8988T (cell line): ENCODE measurements around the gene CDKN1B.
"Not testable (repeated sequence)": the region's sequence is repeated elsewhere in the genome, so short reads cannot be mapped to it uniquely, and the experiment has no call there.

Experiments
- DNase-seq: peaks from one replicate; pipeline ENCODE4 v3.0.0; 2011

CDKN1B gene

GRCh38 chr12:12725086-12725955 is 8.2 kb downstream of the CDKN1B start:
- DNase-seq, result peak; percentile 66

DNA sequence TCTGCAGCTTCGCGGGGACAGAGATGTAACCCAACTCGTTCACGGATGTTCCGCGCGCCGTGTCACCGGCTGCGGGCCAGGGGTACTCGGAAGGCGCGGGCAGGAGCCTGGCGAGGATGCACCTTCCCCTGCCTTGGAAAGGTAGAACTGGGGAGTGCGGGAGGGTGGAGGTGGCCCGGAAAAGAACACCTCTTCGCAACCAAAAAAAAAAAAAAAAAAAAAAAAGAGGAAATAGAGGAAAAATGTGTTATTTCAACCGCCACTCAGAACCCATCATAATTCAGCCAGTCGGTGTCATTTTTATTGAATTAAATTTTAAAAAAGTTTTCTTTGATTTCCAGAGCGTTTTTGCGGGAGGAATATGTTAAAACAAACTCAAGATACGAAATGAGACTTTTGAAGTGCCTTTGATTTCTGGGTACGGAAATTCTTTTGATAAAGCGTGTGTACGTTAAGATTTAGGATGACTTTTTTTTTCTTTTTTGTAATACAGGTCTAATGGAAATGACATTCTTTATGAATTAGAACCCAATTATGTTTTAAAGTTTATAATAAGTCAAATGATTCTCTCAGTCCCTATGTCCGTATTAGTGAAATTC is 8.9 kb downstream of the CDKN1B start:
- no peak for DNase-seq

DNA sequence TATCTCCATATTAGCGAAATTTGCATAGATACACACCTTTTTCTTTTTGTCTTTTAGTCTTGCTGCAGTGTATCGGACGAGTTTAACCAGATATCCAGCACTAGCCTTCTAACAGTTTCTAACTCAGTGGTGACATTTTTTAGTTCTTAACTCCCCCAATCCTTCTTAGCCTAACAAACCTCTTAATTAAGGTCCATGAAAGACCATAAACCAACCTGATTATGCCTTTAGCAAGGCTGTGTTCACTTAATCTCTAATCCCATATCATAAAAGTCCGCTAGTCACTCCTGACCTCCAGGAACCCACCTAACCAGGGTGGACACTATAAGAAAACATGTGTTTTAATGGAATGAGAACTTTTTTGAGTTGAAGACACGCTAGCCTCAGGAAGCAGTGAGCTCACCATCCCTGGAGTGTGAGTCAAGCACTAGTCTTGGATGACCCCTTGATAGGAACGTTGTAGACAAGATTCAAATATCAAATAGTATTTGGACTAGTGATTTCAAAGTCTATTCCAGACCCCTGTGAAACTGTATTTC is 9.5 kb downstream of the CDKN1B start:
- no peak for DNase-seq

DNA sequence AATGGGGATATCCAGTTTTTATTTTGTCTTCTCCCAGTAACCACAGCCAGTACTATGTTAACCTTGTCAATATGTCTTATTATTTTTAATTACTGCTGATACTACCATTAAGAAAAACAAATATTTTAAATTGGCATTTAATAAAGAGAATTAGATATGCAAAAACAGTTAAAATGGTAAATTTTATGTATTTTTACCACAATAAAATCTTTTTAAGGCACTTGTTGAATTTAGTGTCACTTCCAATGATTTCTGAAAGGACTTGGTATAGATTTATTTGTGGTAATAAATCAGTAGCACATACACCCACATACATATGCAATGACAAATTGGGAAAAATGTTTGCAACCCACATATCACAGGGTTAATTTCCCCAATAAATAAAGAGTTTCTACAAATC is 14.0 kb downstream of the CDKN1B start:
- DNase-seq, result no peak

GRCh38 chr12:12731785-12732184 is 14.6 kb downstream of the CDKN1B start:
- DNase-seq, result no peak

- DNase-seq, result no peak
These were observed 15.9 kb downstream of the CDKN1B start for GRCh38 chr12:12733118-12733517.

DNA sequence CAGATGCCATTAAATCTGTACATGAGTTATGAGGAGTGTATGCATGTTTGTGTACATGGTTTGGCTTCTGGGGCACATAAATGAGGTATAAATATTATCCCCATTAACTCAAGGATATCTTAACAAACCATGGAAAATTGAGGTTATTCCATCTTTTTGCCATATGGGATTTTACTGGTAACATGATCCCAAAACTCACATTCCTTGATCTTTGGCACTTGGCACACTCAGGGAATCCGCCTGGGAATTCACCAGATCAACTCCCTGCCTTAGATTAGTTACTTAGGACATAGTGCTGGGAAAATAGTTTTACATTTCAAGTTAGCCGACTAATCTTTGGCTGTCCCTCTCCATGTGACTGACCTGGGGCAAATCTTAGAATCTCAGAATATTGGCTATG is 16.9 kb downstream of the CDKN1B start:
- no peak for DNase-seq

- no peak for DNase-seq
These were observed 17.4 kb downstream of the CDKN1B start for GRCh38 chr12:12734561-12735071.

GRCh38 chr12:12735301-12735700 is 18.1 kb downstream of the CDKN1B start:
- no peak for DNase-seq

- no peak for DNase-seq
These were observed 19.9 kb downstream of the CDKN1B start for GRCh38 chr12:12736759-12737676.

- DNase-seq, result not testable (repeated sequence)
These were observed 21.0 kb downstream of the CDKN1B start for GRCh38 chr12:12738152-12738551.

DNA sequence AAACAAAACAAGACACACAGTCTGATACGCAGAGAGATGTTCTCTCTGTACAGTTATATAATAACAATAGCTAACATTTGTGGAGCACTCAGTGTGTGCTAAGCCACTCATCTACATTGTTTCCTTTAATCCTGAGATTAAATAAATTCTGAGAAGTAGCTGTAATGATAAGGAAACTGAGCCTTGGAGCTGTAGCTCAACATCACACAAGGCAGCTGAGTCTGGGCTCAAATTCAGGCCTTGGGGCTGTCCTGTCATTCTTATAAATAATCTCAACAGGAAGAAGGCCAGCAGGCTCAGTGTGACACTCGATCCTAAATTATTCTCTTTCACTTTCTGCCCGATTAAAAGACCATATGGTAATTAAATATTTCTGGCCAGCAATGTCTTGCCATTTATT is 24.5 kb downstream of the CDKN1B start:
- DNase-seq, result no peak

DNA sequence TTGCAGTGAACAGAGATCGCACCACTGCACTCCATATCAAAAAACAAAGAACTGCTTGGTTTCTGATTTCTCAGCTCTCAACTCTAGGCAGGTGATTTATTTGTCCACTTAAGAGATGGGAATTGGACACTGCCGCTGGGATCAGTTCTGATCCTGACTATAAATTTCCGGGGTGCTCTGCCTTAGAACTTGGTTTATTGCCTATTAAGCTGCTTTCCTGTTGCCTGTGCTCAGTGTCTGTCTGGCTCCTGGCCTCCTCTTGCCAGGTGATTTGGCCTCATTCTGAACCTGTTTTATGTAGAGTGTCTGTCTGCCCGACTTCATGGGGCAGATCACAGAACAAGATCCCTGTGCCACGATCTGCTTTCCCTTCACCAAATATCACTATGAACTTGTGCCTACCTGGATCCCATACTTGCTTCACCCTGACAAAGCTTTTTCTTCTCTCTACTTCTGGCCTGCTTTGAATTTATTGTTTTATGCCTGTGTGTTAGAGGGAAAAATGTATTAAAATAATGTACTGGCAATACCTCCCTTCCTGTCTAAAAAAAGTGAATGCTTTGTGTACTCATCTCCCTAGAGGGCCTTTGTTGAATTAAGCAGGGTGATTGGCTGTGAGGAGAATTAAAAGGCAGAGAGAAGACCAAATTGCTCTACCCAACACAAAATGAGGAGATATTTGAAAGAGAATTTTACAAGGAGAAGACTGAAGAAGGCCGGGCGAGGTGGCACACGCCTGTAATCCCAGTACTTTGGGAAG is 27.6 kb downstream of the CDKN1B start:
- no peak for DNase-seq

GRCh38 chr12:12745576-12746211 is 28.5 kb downstream of the CDKN1B start:
- no peak for DNase-seq

DNA sequence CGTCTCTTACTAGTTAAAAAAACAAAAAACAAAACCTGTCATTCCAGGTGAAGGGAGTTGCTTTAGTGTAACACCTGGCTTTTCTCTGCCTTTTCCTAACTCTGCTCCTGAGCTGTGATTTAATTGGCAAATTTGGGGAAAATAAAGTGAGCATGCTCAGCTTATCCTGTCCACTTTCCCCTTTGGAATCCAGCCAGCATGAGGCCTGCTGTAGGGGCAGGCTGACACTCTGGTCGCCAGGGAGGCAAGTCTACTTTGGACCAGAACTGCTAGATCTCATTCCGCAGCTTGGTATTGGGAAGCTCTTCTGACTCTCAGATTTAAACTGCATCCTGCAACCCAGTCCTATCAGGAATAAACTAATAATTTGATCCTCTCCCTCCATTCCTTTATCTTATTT is 30.1 kb downstream of the CDKN1B start:
- no peak for DNase-seq

DNA sequence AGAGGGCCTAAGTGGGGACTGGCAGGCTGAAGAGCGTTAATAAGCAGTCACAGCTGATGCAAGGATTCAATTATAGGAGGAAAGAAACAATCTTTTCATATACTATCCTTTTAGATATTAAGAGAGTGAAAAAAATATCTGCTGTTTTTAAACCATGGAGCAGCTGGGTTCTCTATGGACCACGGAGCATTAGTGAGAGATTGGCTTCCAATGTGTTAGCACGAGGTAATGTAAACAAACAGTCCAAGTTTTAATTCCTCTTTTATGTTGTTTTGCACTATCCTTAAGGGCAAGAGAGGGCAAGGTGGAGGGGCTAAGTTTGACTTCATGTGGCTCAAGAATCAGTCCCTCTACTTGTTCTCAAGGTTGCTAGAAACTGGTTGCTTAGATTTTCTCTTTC is 30.9 kb downstream of the CDKN1B start:
- DNase-seq, result no peak

GRCh38 chr12:12749433-12749832 is 32.3 kb downstream of the CDKN1B start:
- no peak for DNase-seq

GRCh38 chr12:12755923-12756322 is 38.8 kb downstream of the CDKN1B start:
- no peak for DNase-seq

DNA sequence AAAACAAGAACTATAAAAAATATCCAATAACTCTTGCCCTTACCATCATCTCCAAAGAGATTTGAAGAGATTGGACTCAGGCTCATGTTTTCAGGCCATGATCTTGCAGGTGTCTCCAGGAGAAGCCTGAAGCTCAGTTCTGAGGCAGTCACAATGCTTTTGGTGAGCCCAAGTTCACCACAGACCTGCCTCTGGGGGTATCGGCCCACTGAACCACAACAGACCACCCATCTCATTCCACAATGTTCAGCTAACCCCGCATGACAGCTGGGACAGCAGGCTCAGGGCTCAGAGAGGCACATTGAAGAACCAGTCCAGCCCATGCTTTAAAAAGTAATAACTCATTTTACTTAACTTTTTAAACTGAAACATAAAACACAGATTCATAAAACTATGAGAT is 40.0 kb downstream of the CDKN1B start:
- DNase-seq, result no peak

- no peak for DNase-seq
These were observed 42.2 kb downstream of the CDKN1B start for GRCh38 chr12:12759234-12759915.

DNA sequence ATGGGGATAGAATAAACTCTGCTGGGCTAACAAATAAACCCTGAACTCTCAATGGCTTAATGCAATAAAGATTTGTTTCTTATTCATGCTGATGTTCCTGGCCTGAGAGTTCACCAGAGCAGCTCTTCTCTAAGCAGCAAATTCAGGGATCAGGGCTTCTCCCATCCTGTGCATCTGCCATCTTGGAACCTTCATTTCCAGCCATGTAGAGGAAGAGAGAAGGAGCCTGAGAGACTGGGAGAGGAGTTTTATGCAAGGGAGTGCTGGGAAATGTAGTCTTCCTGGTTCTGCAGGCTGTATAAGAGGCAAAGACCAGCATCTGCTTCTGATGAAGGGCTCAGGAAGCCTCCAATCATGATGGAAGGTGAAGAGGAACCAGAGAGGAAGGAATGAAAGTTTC is 47.7 kb downstream of the CDKN1B start:
- DNase-seq, result no peak
